Lung (tissue), 12 donors: ENCODE measurements around the gene ERVMER34-1. TPM values are rescaled to one million over a fixed set of nuclear protein-coding genes. Genes with fewer than 3 reads are reported as not detected.

Experiments used
- ATAC-seq: fragments of 200-7000 bp; cut with Tn5 transposase; one replicate; pipeline ENCODE4 v1.9.1; 2020; ENCODE audit warnings: moderate number of reproducible peaks; ENCODE audit not compliant: insufficient read depth, low FRiP score
- DNase-seq, 3 donors: peaks; one replicate each; pipeline ENCODE4 v3.0.0-alpha.2; 2013 to 2017
- H3K27ac ChIP-seq, 2 donors: one replicate each; pipeline ENCODE4 v1.5.1; 2013; ENCODE audit warnings: mild to moderate bottlenecking in 2 of 2, moderate library complexity in 2 of 2, control low read depth in 1 of 2, inconsistent platforms in 1 of 2, low read depth in 1 of 2, low read length in 1 of 2
- H3K27me3 ChIP-seq, 3 donors: one replicate each; pipeline ENCODE4 v1.5.1; 2013; ENCODE audit warnings: low read length in 2 of 3; ENCODE audit not compliant: control insufficient read depth in 3 of 3, insufficient read depth in 3 of 3
- H3K36me3 ChIP-seq, 4 donors: one replicate each; pipeline ENCODE4 v1.5.1; 2013; ENCODE audit warnings: low read length in 4 of 4, mild to moderate bottlenecking in 1 of 4, moderate library complexity in 1 of 4; ENCODE audit not compliant: control insufficient read depth in 4 of 4, insufficient read depth in 4 of 4
- H3K4me1 ChIP-seq, 5 donors: one replicate each; pipeline ENCODE4 v1.5.1; 2013; ENCODE audit warnings: low read length in 5 of 5, mild to moderate bottlenecking in 2 of 5, moderate library complexity in 1 of 5; ENCODE audit not compliant: control insufficient read depth in 5 of 5, insufficient read depth in 5 of 5
- H3K4me3 ChIP-seq: one replicate; pipeline ENCODE4 v1.5.1; 2013; ENCODE audit warnings: mild to moderate bottlenecking, control low read depth, moderate library complexity
- H3K9ac ChIP-seq, 2 donors: one replicate each; pipeline ENCODE4 v1.5.1; 2013; ENCODE audit warnings: low read length in 2 of 2, control low read depth in 1 of 2; ENCODE audit not compliant: insufficient read depth in 1 of 2
- H3K9me3 ChIP-seq, 4 donors: one replicate each; pipeline ENCODE4 v1.5.1; 2013; ENCODE audit warnings: low read length in 3 of 4, mild to moderate bottlenecking in 1 of 4, moderate library complexity in 1 of 4; ENCODE audit not compliant: control insufficient read depth in 4 of 4, insufficient read depth in 3 of 4
- CTCF ChIP-seq: IDR thresholded peaks from 2 replicates; pipeline ENCODE4 v1.5.1; 2012; ENCODE audit warnings: mild to moderate bottlenecking; ENCODE audit errors: control extremely low read depth, extremely low read depth
- WGBS, 2 donors: extraction: QIAGEN DNeasy Blood & Tissue Kit; methylation state at CpG; one replicate each; pipeline ENCODE4 v1.1.7; 2013; 5-methylcytosine and 5-hydroxymethylcytosine counted together
- polyA plus RNA-seq, 2 donors: library from polyadenylated mRNA; stranded (reverse); fragments of 200-250 nt; gene quantifications; one replicate each; pipeline ENCODE4 v1.2.1, GENCODE V29; 2013
- total RNA-seq, 2 donors: library from RNA; depleted of rRNA in 1 of 2; stranded (reverse); fragments of >200 nt in 1 of 2; gene quantifications; one replicate each; pipeline ENCODE4 v1.2.1, GENCODE V29; 2014 to 2021
- donor health status: control.
- donor health status: control.
- donor health status: Bipolar disorder and iron deficiency.
- donor health status: healthy.
- donor health status: DM: yes; HTN: yes; CAD: no.

ERVMER34-1 gene
- total and polyA plus RNA-seq, 4 donors = 0.83 to 2.2 (median 0.91) TPM

DNA sequence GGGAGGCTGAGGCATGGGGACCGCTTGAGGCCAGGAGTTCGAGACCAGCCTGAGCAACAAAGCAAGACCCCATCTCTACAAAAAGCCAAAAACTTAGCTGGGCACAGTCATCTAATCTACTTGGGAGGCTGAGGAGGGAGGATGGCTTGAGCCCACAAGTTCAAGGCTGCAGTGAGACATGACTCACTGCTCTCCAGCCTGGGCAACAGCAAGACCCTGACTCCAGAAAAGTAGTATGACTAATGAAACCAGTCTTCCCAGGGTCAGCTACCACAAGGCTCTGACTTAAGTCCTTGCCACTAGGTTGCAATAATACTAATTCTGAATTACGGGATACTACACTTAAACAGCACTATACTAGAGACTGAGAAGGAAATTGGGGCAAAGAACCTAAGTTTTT is 33.1 kb downstream of the ERVMER34-1 start:
- H3K36me3 ChIP-seq = peaks cover 6 to 10% (median 8%) of the 10 kb centered on the region in 4 donors
- no peak overlapping the region for H3K4me3 ChIP-seq
- ATAC-seq (no peak), DNase-seq (no peak)
- H3K4me1 ChIP-seq = peaks cover 0 to 21% (median 14%) of the 10 kb centered on the region in 5 donors
- TF ChIP-seq CTCF = no peak
- 96 to 99% methylated on average over 3 of the region's 3 CpGs for WGBS, 2 donors
- H3K9me3 ChIP-seq = no peaks in the 10 kb centered on the region
- no peak overlapping the region for H3K9ac ChIP-seq
- H3K27ac ChIP-seq = no peak overlapping the region
- no peaks in the 10 kb centered on the region for H3K27me3 ChIP-seq

DNA sequence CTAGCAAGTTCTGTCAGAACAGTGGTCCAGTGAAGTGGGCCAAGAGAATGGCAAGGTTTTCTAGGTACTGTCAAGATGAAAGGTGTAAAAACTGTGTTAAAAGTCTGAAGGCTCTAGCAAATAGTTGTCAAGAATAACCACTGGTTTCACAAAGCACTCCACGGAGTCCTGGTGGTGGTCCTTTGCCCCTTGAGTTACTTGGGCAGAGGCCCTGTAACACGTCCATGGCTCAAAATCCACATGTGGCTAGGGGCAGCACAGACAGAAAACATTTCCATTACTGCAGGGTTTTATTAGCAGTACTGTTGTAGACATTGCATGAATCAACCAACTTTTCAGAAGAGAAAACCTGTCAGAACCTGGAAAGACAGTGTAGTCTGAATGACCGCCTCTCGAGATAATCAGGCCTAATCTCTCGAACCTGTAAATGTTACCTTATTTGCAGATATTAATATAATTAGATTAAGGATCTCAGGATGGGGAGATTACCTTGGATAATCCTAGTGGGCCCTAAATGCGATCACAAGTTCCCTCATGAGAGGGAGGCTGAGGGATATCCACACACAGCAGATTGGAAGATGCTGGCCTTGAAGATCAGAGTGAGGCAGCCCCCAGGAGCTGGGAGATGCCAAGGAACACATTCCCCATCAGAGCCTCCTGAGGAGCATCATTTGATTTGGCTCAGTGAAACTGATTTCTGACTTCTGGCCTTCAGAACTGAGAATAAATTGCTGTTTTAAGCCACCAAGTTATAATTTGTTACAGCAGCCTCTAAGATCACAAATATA is 34.7 kb downstream of the ERVMER34-1 start:
- no peak for ATAC-seq

GRCh38 chr4:52715914-52716313 is 35.3 kb downstream of the ERVMER34-1 start:
- no peak for ATAC-seq
- TF ChIP-seq CTCF = no peak
- Histone ChIP-seq H3K27me3 (no peaks in the 10 kb centered on the region), H3K27ac (no peak overlapping the region), H3K36me3 (peaks cover 6 to 10% (median 7%) of the 10 kb centered on the region in 4 donors), H3K9ac (no peak overlapping the region), H3K4me1 (peaks cover 0 to 21% (median 15%) of the 10 kb centered on the region in 5 donors), H3K4me3 (no peak overlapping the region), H3K9me3 (no peaks in the 10 kb centered on the region)
- WGBS, 2 donors = 87 to 92% methylated on average over 3 of the region's 3 CpGs
- DNase-seq = no peak

More for the DNA sequence above, 34.7 kb downstream of the ERVMER34-1 start:
- H3K9ac ChIP-seq = no peak overlapping the region
- 94 to 96% methylated on average over 6 of the region's 6 CpGs for WGBS, 2 donors
- no peaks in the 10 kb centered on the region for H3K27me3 ChIP-seq
- no peak for DNase-seq
- no peak overlapping the region for H3K27ac ChIP-seq
- peaks cover 6 to 10% (median 8%) of the 10 kb centered on the region in 4 donors for H3K36me3 ChIP-seq
- H3K9me3 ChIP-seq = no peaks in the 10 kb centered on the region
- no peak overlapping the region for H3K4me3 ChIP-seq
- peaks cover 0 to 21% (median 16%) of the 10 kb centered on the region in 5 donors for H3K4me1 ChIP-seq
- no peak for TF ChIP-seq CTCF
